K562 (cell line): ENCODE measurements around the gene NTM. TPM values are rescaled to one million over a fixed set of nuclear protein-coding genes. Genes with fewer than 3 reads are reported as not detected.

Source experiments
- ATAC-seq: fragments of 200-7000 bp; cut with Tn5 transposase; 3 replicates; pipeline ENCODE4 v1.9.1; 2020; ENCODE audit warnings: moderate library complexity
- BruUV-seq: library from RNA; stranded (reverse); fragments of 400-500 nt; replicated peaks from 2 replicates; lab custom pipeline; 2021; lab: Mats Ljungman, UMichigan
- CTCF ChIA-PET: fragments of 300-600 bp; formaldehyde crosslinking; extraction: SDS; loops from one replicate; lab custom pipeline; 2021; ENCODE audit warnings: low intra/inter-chr PET ratio; lab: Yijun Ruan, JAX
- POLR2A ChIA-PET: fragments of 300-600, 350-650 bp; sonication (Branson Sonifier 250); formaldehyde crosslinking; extraction: SDS; loops from one replicate; lab custom pipeline; 2021; ENCODE audit warnings: antibody characterized with exemption, inconsistent platforms; lab: Yijun Ruan, JAX
- DNase-seq, 4 experiments: peaks; one replicate each; pipeline versions ENCODE4 v3.0.0 to v3.0.0-alpha.2; 2011 to 2018; ENCODE audit warnings: low spot score in 3 of 4, mixed read lengths in 3 of 4; ENCODE audit errors: extremely low read depth in 1 of 4
- FAIRE-seq: peaks from 2 replicates; lab custom pipeline; 2011; peaks lifted over from hg19 to GRCh38; lab: Jason Lieb, UNC
- H2AFZ ChIP-seq: 2 replicates; pipeline ENCODE4 v1.6.0; 2011; ENCODE audit warnings: low read depth, low read length, control low read depth, inconsistent platforms
- H3K27ac ChIP-seq: fragments of 200-600 bp; 3 replicates; pipeline ENCODE4 v1.8.0; 2011; ENCODE audit warnings: low read depth, mild to moderate bottlenecking, control low read depth, inconsistent platforms, low read length, moderate library complexity, mixed read lengths; ENCODE audit errors: extremely low read depth
- H3K27me3 ChIP-seq, 2 experiments: fragments of 300-600 bp in 1 of 2; 2 replicates in 1 of 2; 3 replicates in 1 of 2; pipeline versions ENCODE4 v1.6.0 to v1.8.0; 2011; ENCODE audit warnings: inconsistent platforms in 2 of 2, low read length in 2 of 2, mild to moderate bottlenecking in 1 of 2, mixed read lengths in 1 of 2, moderate library complexity in 1 of 2; ENCODE audit not compliant: control insufficient read depth in 2 of 2, insufficient read depth in 2 of 2
- H3K36me3 ChIP-seq: fragments of 300-600 bp; 3 replicates; pipeline ENCODE4 v1.8.0; 2011; ENCODE audit warnings: mild to moderate bottlenecking, low read length, inconsistent platforms; ENCODE audit not compliant: control insufficient read depth, insufficient read depth
- H3K4me1 ChIP-seq, 2 experiments: fragments of 200-600 bp in 1 of 2; replicated peaks in 1 of 2; 2 replicates in 1 of 2; 3 replicates in 1 of 2; pipeline versions ENCODE4 v1.5.1 to v1.8.0; 2011; ENCODE audit warnings: inconsistent platforms in 2 of 2, low read length in 2 of 2, mild to moderate bottlenecking in 1 of 2, mixed read lengths in 1 of 2, moderate library complexity in 1 of 2; ENCODE audit not compliant: control insufficient read depth in 2 of 2, insufficient read depth in 2 of 2
- H3K4me2 ChIP-seq: 2 replicates; pipeline ENCODE4 v1.6.1; 2011; ENCODE audit warnings: low read length, control low read depth, inconsistent platforms, mixed read lengths; ENCODE audit not compliant: insufficient read depth
- H3K4me3 ChIP-seq: fragments of 200-600 bp; sonication (generic), shearing (Covaris generic); 2 replicates; pipeline ENCODE4 v1.5.1; 2016; ENCODE audit warnings: control low read depth, inconsistent platforms
- H3K79me2 ChIP-seq: fragments of 200-600 bp; 3 replicates; pipeline ENCODE4 v1.8.0; 2011; ENCODE audit warnings: low read length, inconsistent platforms; ENCODE audit not compliant: control insufficient read depth, insufficient read depth
- H3K9ac ChIP-seq, 2 experiments: 2 replicates each; pipeline versions ENCODE4 v1.6.0 to v1.6.1; 2011; ENCODE audit warnings: low read depth in 2 of 2, low read length in 2 of 2, control low read depth in 1 of 2, inconsistent platforms in 1 of 2, mild to moderate bottlenecking in 1 of 2, mixed read lengths in 1 of 2; ENCODE audit not compliant: insufficient read depth in 1 of 2
- H3K9me1 ChIP-seq: one replicate; pipeline ENCODE4 v1.6.0; 2011; ENCODE audit warnings: inconsistent platforms, mild to moderate bottlenecking, low read length, moderate library complexity; ENCODE audit not compliant: control insufficient read depth, insufficient read depth
- H3K9me3 ChIP-seq: replicated peaks from 2 replicates; pipeline ENCODE4 v1.5.1; 2011; ENCODE audit warnings: low read depth, low read length, inconsistent platforms; ENCODE audit not compliant: control insufficient read depth, insufficient read depth
- H4K20me1 ChIP-seq: replicated peaks from 2 replicates; pipeline ENCODE4 v1.6.1; 2011; ENCODE audit warnings: low read length, inconsistent platforms, mixed read lengths; ENCODE audit not compliant: control insufficient read depth, insufficient read depth
- CBX8 ChIP-seq: fragments of 200-600 bp; sonication (generic); IDR thresholded peaks from 2 replicates; pipeline ENCODE4 v1.6.1; 2012; ENCODE audit warnings: borderline replicate concordance, mixed run types, low read depth, mild to moderate bottlenecking, moderate library complexity, mixed read lengths, low read length, control low read depth, inconsistent platforms; ENCODE audit not compliant: poor library complexity, severe bottlenecking; ENCODE audit errors: extremely low read depth
- ETV6 ChIP-seq, 3 experiments: fragments of 150-350 bp in 1 of 3; sonication (generic) in 1 of 3; formaldehyde crosslinking in 1 of 3; IDR thresholded peaks; 2 replicates each; pipeline versions ENCODE4 v1.6.1 to v1.8.0; 2014 to 2022; ENCODE audit warnings: borderline replicate concordance in 2 of 3, low read depth in 2 of 3, antibody characterized with exemption in 1 of 3, low read length in 1 of 3, mild to moderate bottlenecking in 1 of 3, missing genetic modification reagents in 1 of 3
- MITF ChIP-seq: IDR thresholded peaks from 2 replicates; pipeline ENCODE4 v1.6.1; 2014; ENCODE audit warnings: antibody characterized with exemption
- RFX7 ChIP-seq: fragments of 250-450 bp; sonication (Bioruptor Pico); IDR thresholded peaks from 2 replicates; pipeline ENCODE4 v1.5.1; 2021; ENCODE audit warnings: mild to moderate bottlenecking
- SAFB2 ChIP-seq: fragments of 200-400 bp; formaldehyde crosslinking; IDR thresholded peaks from 2 replicates; pipeline ENCODE4 v1.6.1; 2018; ENCODE audit warnings: borderline replicate concordance, low read length, low read depth, moderate library complexity; ENCODE audit not compliant: severe bottlenecking
- SMC3 ChIP-seq: conservative IDR thresholded peaks from 2 replicates; pipeline ENCODE4 v1.6.1; 2011; ENCODE audit warnings: low read depth, low read length, improper control_type of control experiment; ENCODE audit not compliant: insufficient read depth
- STAT5A ChIP-seq: IDR thresholded peaks from 2 replicates; pipeline ENCODE4 v1.6.1; 2012; ENCODE audit warnings: low read length, inconsistent platforms, borderline replicate concordance
- YBX1 ChIP-seq: fragments of 450-650 bp; IDR thresholded peaks from 2 replicates; pipeline ENCODE4 v1.7.1; 2016; ENCODE audit warnings: mild to moderate bottlenecking
- ZEB2 ChIP-seq: fragments of 450-650 bp; IDR thresholded peaks from 2 replicates; pipeline ENCODE4 v1.6.1; 2016
- ZFP36 ChIP-seq: fragments of 150-350 bp; IDR thresholded peaks from 2 replicates; pipeline ENCODE4 v1.6.1; 2018; ENCODE audit warnings: low read length, low read depth; ENCODE audit not compliant: partially characterized antibody
- ZNF253 ChIP-seq: fragments of 250-450 bp; sonication (Bioruptor Pico); conservative IDR thresholded peaks from 2 replicates; pipeline ENCODE4 v1.6.1; 2021; ENCODE audit warnings: mild to moderate bottlenecking
- ZNF408 ChIP-seq: fragments of 250-450 bp; sonication (Bioruptor Pico); IDR thresholded peaks from 2 replicates; pipeline ENCODE4 v1.4.0; 2020; ENCODE audit warnings: low read depth, mild to moderate bottlenecking, moderate library complexity
- ZNF431 ChIP-seq: sonication (generic); formaldehyde crosslinking; IDR thresholded peaks from 2 replicates; pipeline ENCODE4 v1.8.0; 2022; ENCODE audit warnings: mild to moderate bottlenecking, missing genetic modification reagents
- ZNF77 ChIP-seq: fragments of 250-450 bp; sonication (Bioruptor Pico); IDR thresholded peaks from 2 replicates; pipeline ENCODE4 v1.5.0; 2020
- WGBS: fragments of 100-300 bp; shearing (Covaris generic); methylation state at CpG from one replicate; pipeline ENCODE4 v1.1.6; 2016; ENCODE audit warnings: low coverage, mixed read lengths; ENCODE audit not compliant: insufficient coverage; ENCODE audit errors: missing lambda C conversion rate; 5-methylcytosine and 5-hydroxymethylcytosine counted together
- in situ Hi-C: fragments of 300-500 bp; cut with MboI; formaldehyde crosslinking; loops from 4 replicates; pipeline ENCODE4 v1.15.0; 2018; ENCODE audit warnings: inconsistent platforms, mixed read lengths
- intact Hi-C: fragments of 100-400 bp; cut with micrococcal nuclease; formaldehyde crosslinking; loops from 2 replicates; pipeline ENCODE4 v1.14.2; 2022
- polyA plus RNA-seq, 8 experiments: library from polyadenylated mRNA; depleted of rRNA in 4 of 8; stranded (reverse) in 5 of 8; unstranded in 3 of 8; fragments of >200 nt; fragmentation: Nextera tagmentation in 2 of 8; fragmentation: Illumina TruSeq in 1 of 8; extraction: Ambion mirVana in 2 of 8; extraction: Trizol in 1 of 8; gene quantifications; 2 replicates each; pipeline versions ENCODE4 v1.2.1 to v1.2.3, GENCODE V29; 2011 to 2014; ENCODE audit warnings: inconsistent platforms in 1 of 8, missing spikeins in 1 of 8
- total RNA-seq, 7 experiments: library from RNA; depleted of rRNA in 6 of 7; stranded (reverse); fragments of >200 nt in 6 of 7; fragmentation: Illumina TruSeq in 2 of 7; extraction: Trizol in 2 of 7; gene quantifications; 2 replicates each; pipeline versions ENCODE4 v1.2.1 to v1.2.3, GENCODE V29; 2011 to 2021; ENCODE audit warnings: low replicate concordance in 1 of 7
- TF ChIP-seq, protein P1 (sequence below), 2 experiments: fragments of 450-650 bp; IDR thresholded peaks; 2 replicates each; pipeline ENCODE4 v1.6.1; 2016
- TF ChIP-seq, protein P2 (sequence below): fragments of 250-450 bp; sonication (Bioruptor Pico); IDR thresholded peaks from 2 replicates; pipeline ENCODE4 v1.8.0; 2022; ENCODE audit warnings: moderate library complexity, mild to moderate bottlenecking, inconsistent platforms

The NTM gene
- total and polyA plus RNA-seq, 9 of the 15 experiments (the other 6 are each of a cell fraction or from before 2014, with no cell fraction given), result not detected

GRCh38 chr11:132257871-132258270 is 887.5 kb downstream of the NTM start:
- FAIRE-seq (no peak), ATAC-seq (no peak), DNase-seq (no peak)
- in situ Hi-C loops (no loop called here), intact Hi-C loops (no loop called here)
- H2AFZ ChIP-seq, result no peak overlapping the region
- H3K4me3 ChIP-seq, result no peak overlapping the region
- no peaks in the 10 kb centered on the region for H3K9me3 ChIP-seq
- H3K9me1 ChIP-seq, result no peaks in the 10 kb centered on the region
- H3K36me3 ChIP-seq, result no peaks in the 10 kb centered on the region
- no TSS peak for BruUV-seq
- ChIA-PET CTCF (no interaction called here), POLR2A (no interaction called here)
- no peak overlapping the region for H3K9ac ChIP-seq
- no peaks in the 10 kb centered on the region for H3K79me2 ChIP-seq
- H3K4me2 ChIP-seq, result no peak overlapping the region
- H3K4me1 ChIP-seq, result no peaks in the 10 kb centered on the region
- no peak for TF ChIP-seq ZNF408 (CRISPR knock-in tag)
- TF ChIP-seq STAT5A, result no peak
- TF ChIP-seq ETV6 (IDR thresholded peaks at IDR 0.05; ENCODE audit: borderline replicate concordance in 1 of 2, low read depth in 2 of 2, low read length in 1 of 2), result no peak
- no peak for TF ChIP-seq ETV6 (CRISPR knock-in tag; IDR thresholded peaks at IDR 0.05; ENCODE audit: borderline replicate concordance)
- no peak for TF ChIP-seq YBX1
- no peak for TF ChIP-seq RFX7 (CRISPR knock-in tag)
- no peak for TF ChIP-seq ZNF253 (CRISPR knock-in tag)
- TF ChIP-seq ZFP36, result no peak
- TF ChIP-seq, protein P1, sequence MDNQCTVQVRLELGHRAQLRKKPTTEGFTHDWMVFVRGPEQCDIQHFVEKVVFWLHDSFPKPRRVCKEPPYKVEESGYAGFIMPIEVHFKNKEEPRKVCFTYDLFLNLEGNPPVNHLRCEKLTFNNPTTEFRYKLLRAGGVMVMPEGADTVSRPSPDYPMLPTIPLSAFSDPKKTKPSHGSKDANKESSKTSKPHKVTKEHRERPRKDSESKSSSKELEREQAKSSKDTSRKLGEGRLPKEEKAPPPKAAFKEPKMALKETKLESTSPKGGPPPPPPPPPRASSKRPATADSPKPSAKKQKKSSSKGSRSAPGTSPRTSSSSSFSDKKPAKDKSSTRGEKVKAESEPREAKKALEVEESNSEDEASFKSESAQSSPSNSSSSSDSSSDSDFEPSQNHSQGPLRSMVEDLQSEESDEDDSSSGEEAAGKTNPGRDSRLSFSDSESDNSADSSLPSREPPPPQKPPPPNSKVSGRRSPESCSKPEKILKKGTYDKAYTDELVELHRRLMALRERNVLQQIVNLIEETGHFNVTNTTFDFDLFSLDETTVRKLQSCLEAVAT (IDR thresholded peaks at IDR 0.05), result no peak
- TF ChIP-seq CBX8, result no peak
- TF ChIP-seq, protein P2, sequence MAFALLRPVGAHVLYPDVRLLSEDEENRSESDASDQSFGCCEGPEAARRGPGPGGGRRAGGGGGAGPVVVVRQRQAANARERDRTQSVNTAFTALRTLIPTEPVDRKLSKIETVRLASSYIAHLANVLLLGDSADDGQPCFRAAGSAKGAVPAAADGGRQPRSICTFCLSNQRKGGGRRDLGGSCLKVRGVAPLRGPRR, result no peak
- TF ChIP-seq MITF, result no peak
- TF ChIP-seq SAFB2, result no peak
- TF ChIP-seq ZNF77 (CRISPR knock-in tag), result no peak
- no peak for TF ChIP-seq ZNF431 (CRISPR knock-in tag)
- TF ChIP-seq SMC3, result no peak
- no peak for TF ChIP-seq ZEB2
- no peak overlapping the region for H3K27ac ChIP-seq
- no peaks in the 10 kb centered on the region for H4K20me1 ChIP-seq
- WGBS, result 5% methylated on average over 5 of the region's 5 CpGs
- no peaks in the 10 kb centered on the region for H3K27me3 ChIP-seq
